ENCODE data around the gene TMED6.

The TMED6 gene

DNA sequence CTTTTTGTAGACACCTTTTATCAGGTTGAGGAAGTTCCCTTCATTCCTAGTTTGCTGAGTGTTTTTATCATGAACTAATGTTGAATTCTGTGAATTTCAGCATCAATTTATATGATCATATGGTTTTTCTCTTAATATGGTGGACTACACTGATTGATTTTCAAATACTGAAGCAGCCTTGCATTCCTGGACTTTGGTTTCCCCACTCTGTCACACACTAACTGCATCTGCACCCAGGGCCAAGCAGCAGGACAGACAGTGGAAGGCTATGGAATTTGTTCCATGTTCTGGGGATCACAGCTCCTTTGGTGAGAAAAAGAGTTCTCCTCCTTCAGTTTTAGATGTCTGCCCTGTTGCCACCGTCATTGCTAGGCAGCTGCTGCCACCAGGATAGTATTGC is 26.4 kb upstream of the TMED6 start:
- H2AK5ac ChIP-seq (ENCODE audit: low read depth, low read length): no peak overlapping the region
- no peak for DNase-seq (ENCODE audit: low spot score)
- H3K27ac ChIP-seq (replicated peaks; ENCODE audit: low read length): no peak overlapping the region
- H3K27me3 ChIP-seq (ENCODE audit: control insufficient read depth in 3 of 3, insufficient read depth in 3 of 3, low read depth in 1 of 3, low read length in 3 of 3): no peaks in the 10 kb centered on the region
- no peak overlapping the region for H4K91ac ChIP-seq (ENCODE audit: low read depth, low read length, poor library complexity)
- peaks cover 18 to 92% of the 10 kb centered on the region in 2 donors for H3K36me3 ChIP-seq (replicated peaks in 1 of 2; ENCODE audit: control insufficient read depth in 2 of 2, insufficient read depth in 2 of 2, low read length in 2 of 2)
- H3K4ac ChIP-seq (ENCODE audit: low read length): no peak overlapping the region
- WGBS, 2 donors (ENCODE audit: extremely low coverage in 2 of 2, insufficient read length in 2 of 2, insufficient replicate concordance in 1 of 2): no CpG with 5 or more reads among the region's 1 CpG
- no peak overlapping the region for H4K8ac ChIP-seq (ENCODE audit: low read depth, low read length)
- H3K4me3 ChIP-seq (ENCODE audit: low read length in 2 of 2): no peak overlapping the region
- H3K23ac ChIP-seq (ENCODE audit: low read depth, low read length, poor library complexity): no peak overlapping the region
- H2BK5ac ChIP-seq (ENCODE audit: low read length): no peak overlapping the region
- H2BK120ac ChIP-seq (ENCODE audit: low read depth, low read length): no peak overlapping the region
- H3K79me1 ChIP-seq (ENCODE audit: low read depth, low read length): no peaks in the 10 kb centered on the region
- no peak overlapping the region for H2BK12ac ChIP-seq (ENCODE audit: low read length)
- no peak overlapping the region for H3K4me2 ChIP-seq (ENCODE audit: insufficient read depth, low read length, poor library complexity, severe bottlenecking)
- no peak overlapping the region for H3K14ac ChIP-seq (ENCODE audit: low read length)
- H2BK15ac ChIP-seq (ENCODE audit: low read length): no peak overlapping the region
- no peak overlapping the region for H2AFZ ChIP-seq (ENCODE audit: low read length)
- no peak overlapping the region for H3K9ac ChIP-seq (ENCODE audit: low read depth, low read length, poor library complexity)
- no peaks in the 10 kb centered on the region for H3K9me3 ChIP-seq (replicated peaks in 1 of 2; ENCODE audit: control insufficient read depth in 2 of 2, insufficient read depth in 1 of 2, low read depth in 1 of 2, low read length in 2 of 2)
- no peaks in the 10 kb centered on the region for H3K4me1 ChIP-seq (ENCODE audit: control insufficient read depth in 2 of 2, insufficient read depth in 1 of 2, low read depth in 1 of 2, low read length in 2 of 2)
- no peak overlapping the region for H3K18ac ChIP-seq (ENCODE audit: low read length)

DNA sequence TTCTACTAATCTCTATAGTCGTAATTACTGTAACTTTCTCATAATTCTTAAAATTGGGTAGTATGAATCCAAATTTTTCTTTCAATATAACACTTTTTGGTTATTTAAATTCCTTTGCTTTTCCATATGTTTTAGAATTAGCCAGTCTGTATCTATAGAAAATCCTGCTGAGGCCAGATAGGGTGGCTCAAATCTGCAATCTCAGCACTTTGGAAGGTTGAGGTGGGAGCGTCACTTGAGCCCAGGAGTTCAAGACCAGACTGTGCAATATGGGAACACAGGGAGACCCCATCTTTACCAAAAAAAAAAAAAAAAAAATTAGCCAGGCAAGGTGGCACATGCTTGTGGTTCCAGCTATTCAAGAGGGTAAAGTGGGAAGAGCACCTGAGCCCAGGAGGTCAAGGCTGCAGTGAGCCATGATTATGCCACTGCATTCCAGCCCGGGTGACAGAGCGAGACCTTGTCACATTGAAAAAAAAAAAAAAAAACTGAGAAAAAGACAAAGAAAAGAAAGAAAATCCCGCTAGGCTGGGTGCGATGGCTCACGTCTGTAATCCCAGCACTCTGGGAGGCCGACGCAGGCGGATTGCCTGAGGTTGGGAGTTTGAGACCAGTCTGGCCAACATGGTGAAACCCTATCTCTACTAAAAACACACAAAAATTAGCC is 24.9 kb upstream of the TMED6 start:
- no peak overlapping the region for H3K4ac ChIP-seq (ENCODE audit: low read length)
- H2AFZ ChIP-seq (ENCODE audit: low read length): no peak overlapping the region
- no peak overlapping the region for H2BK120ac ChIP-seq (ENCODE audit: low read depth, low read length)
- no peak overlapping the region for H3K27ac ChIP-seq (replicated peaks; ENCODE audit: low read length)
- H4K91ac ChIP-seq (ENCODE audit: low read depth, low read length, poor library complexity): no peak overlapping the region
- H3K18ac ChIP-seq (ENCODE audit: low read length): no peak overlapping the region
- H3K23ac ChIP-seq (ENCODE audit: low read depth, low read length, poor library complexity): no peak overlapping the region
- H3K9ac ChIP-seq (ENCODE audit: low read depth, low read length, poor library complexity): no peak overlapping the region
- DNase-seq (ENCODE audit: low spot score): no peak
- no peak overlapping the region for H3K14ac ChIP-seq (ENCODE audit: low read length)
- no peak overlapping the region for H3K4me2 ChIP-seq (ENCODE audit: insufficient read depth, low read length, poor library complexity, severe bottlenecking)
- peaks cover 15 to 91% of the 10 kb centered on the region in 2 donors for H3K36me3 ChIP-seq (replicated peaks in 1 of 2; ENCODE audit: control insufficient read depth in 2 of 2, insufficient read depth in 2 of 2, low read length in 2 of 2)
- H3K9me3 ChIP-seq (replicated peaks in 1 of 2; ENCODE audit: control insufficient read depth in 2 of 2, insufficient read depth in 1 of 2, low read depth in 1 of 2, low read length in 2 of 2): no peaks in the 10 kb centered on the region
- H2BK12ac ChIP-seq (ENCODE audit: low read length): no peak overlapping the region
- no peak overlapping the region for H2AK5ac ChIP-seq (ENCODE audit: low read depth, low read length)
- H3K79me1 ChIP-seq (ENCODE audit: low read depth, low read length): no peaks in the 10 kb centered on the region
- H4K8ac ChIP-seq (ENCODE audit: low read depth, low read length): no peak overlapping the region
- H2BK5ac ChIP-seq (ENCODE audit: low read length): no peak overlapping the region
- no peak overlapping the region for H3K4me3 ChIP-seq (ENCODE audit: low read length in 2 of 2)
- no peaks in the 10 kb centered on the region for H3K27me3 ChIP-seq (ENCODE audit: control insufficient read depth in 3 of 3, insufficient read depth in 3 of 3, low read depth in 1 of 3, low read length in 3 of 3)
- H3K4me1 ChIP-seq (ENCODE audit: control insufficient read depth in 2 of 2, insufficient read depth in 1 of 2, low read depth in 1 of 2, low read length in 2 of 2): no peaks in the 10 kb centered on the region
- WGBS, 2 donors (ENCODE audit: extremely low coverage in 2 of 2, insufficient read length in 2 of 2, insufficient replicate concordance in 1 of 2): no CpG with 5 or more reads among the region's 10 CpGs
- no peak overlapping the region for H2BK15ac ChIP-seq (ENCODE audit: low read length)

DNA sequence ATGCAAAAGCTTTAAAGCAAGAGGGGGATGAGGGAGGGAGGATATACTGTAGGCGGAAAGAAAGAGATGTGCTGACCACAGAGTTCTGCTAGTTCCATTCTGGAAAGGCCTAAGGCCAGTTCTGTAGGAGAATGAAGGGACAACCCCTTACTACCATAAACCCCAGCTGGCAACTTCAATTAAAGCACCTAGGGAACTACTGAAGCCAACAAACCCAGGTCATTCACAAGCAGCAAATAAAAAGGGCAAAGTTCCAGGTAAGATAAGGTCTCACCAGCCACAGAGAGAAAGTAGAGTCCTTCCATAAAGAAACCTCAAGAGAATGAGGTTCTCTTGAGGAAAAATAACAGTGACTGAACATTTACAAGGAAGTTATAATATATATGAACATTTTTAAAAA is 21.4 kb upstream of the TMED6 start:
- Histone ChIP-seq H3K9me3 (replicated peaks in 1 of 2; ENCODE audit: control insufficient read depth in 2 of 2, insufficient read depth in 1 of 2, low read depth in 1 of 2, low read length in 2 of 2) (no peaks in the 10 kb centered on the region), H3K4me3 (ENCODE audit: low read length in 2 of 2) (no peak overlapping the region), H4K91ac (ENCODE audit: low read depth, low read length, poor library complexity) (no peak overlapping the region), H2AK5ac (ENCODE audit: low read depth, low read length) (no peak overlapping the region), H3K9ac (ENCODE audit: low read depth, low read length, poor library complexity) (no peak overlapping the region), H3K23ac (ENCODE audit: low read depth, low read length, poor library complexity) (no peak overlapping the region), H3K14ac (ENCODE audit: low read length) (no peak overlapping the region), H4K8ac (ENCODE audit: low read depth, low read length) (no peak overlapping the region), H2BK15ac (ENCODE audit: low read length) (no peak overlapping the region), H3K4ac (ENCODE audit: low read length) (no peak overlapping the region), H3K27ac (replicated peaks; ENCODE audit: low read length) (no peak overlapping the region), H3K4me1 (ENCODE audit: control insufficient read depth in 2 of 2, insufficient read depth in 1 of 2, low read depth in 1 of 2, low read length in 2 of 2) (no peaks in the 10 kb centered on the region), H3K27me3 (ENCODE audit: control insufficient read depth in 3 of 3, insufficient read depth in 3 of 3, low read depth in 1 of 3, low read length in 3 of 3) (no peaks in the 10 kb centered on the region), H2AFZ (ENCODE audit: low read length) (no peak overlapping the region), H2BK12ac (ENCODE audit: low read length) (no peak overlapping the region), H2BK5ac (ENCODE audit: low read length) (no peak overlapping the region), H3K18ac (ENCODE audit: low read length) (no peak overlapping the region), H3K79me1 (ENCODE audit: low read depth, low read length) (no peaks in the 10 kb centered on the region), H3K4me2 (ENCODE audit: insufficient read depth, low read length, poor library complexity, severe bottlenecking) (no peak overlapping the region), H3K36me3 (replicated peaks in 1 of 2; ENCODE audit: control insufficient read depth in 2 of 2, insufficient read depth in 2 of 2, low read length in 2 of 2) (peaks cover 24 to 92% of the 10 kb centered on the region in 2 donors), H2BK120ac (ENCODE audit: low read depth, low read length) (no peak overlapping the region)
- no CpG with 5 or more reads among the region's 1 CpG for WGBS, 2 donors (ENCODE audit: extremely low coverage in 2 of 2, insufficient read length in 2 of 2, insufficient replicate concordance in 1 of 2)
- DNase-seq (ENCODE audit: low spot score): no peak

DNA sequence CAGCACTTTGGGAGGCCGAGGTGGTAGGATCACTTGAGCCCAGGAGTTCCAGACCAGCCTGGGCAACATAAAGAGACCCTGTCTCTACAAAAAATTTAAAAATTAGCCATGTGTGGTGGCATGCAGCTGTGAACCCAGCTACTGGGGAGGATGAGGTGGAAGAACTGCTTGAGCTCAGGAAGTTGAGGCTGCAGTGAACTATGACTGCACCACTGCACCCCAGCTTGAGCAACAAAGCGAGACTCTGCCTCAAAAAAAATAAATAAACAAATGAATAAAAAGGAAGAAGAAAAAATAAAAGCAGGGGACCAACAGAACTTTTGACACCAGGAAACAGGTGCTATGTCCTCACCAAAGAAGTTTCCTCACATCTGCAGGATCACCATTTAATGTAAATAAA is 20.0 kb upstream of the TMED6 start:
- Histone ChIP-seq H3K4me3 (ENCODE audit: low read length in 2 of 2) (no peak overlapping the region), H2AK5ac (ENCODE audit: low read depth, low read length) (no peak overlapping the region)
- no CpG with 5 or more reads among the region's 2 CpGs for WGBS, 2 donors (ENCODE audit: extremely low coverage in 2 of 2, insufficient read length in 2 of 2, insufficient replicate concordance in 1 of 2)

More for the DNA sequence above, 20.0 kb upstream of the TMED6 start:
- Histone ChIP-seq H4K8ac (ENCODE audit: low read depth, low read length) (no peak overlapping the region), H3K27me3 (ENCODE audit: control insufficient read depth in 3 of 3, insufficient read depth in 3 of 3, low read depth in 1 of 3, low read length in 3 of 3) (no peaks in the 10 kb centered on the region), H2AFZ (ENCODE audit: low read length) (no peak overlapping the region), H2BK15ac (ENCODE audit: low read length) (no peak overlapping the region), H3K4ac (ENCODE audit: low read length) (no peak overlapping the region), H3K9me3 (replicated peaks in 1 of 2; ENCODE audit: control insufficient read depth in 2 of 2, insufficient read depth in 1 of 2, low read depth in 1 of 2, low read length in 2 of 2) (no peaks in the 10 kb centered on the region), H3K27ac (replicated peaks; ENCODE audit: low read length) (no peak overlapping the region), H3K79me1 (ENCODE audit: low read depth, low read length) (no peaks in the 10 kb centered on the region), H2BK5ac (ENCODE audit: low read length) (no peak overlapping the region), H3K18ac (ENCODE audit: low read length) (no peak overlapping the region), H3K9ac (ENCODE audit: low read depth, low read length, poor library complexity) (no peak overlapping the region), H4K91ac (ENCODE audit: low read depth, low read length, poor library complexity) (no peak overlapping the region), H2BK120ac (ENCODE audit: low read depth, low read length) (no peak overlapping the region), H3K4me2 (ENCODE audit: insufficient read depth, low read length, poor library complexity, severe bottlenecking) (no peak overlapping the region), H3K4me1 (ENCODE audit: control insufficient read depth in 2 of 2, insufficient read depth in 1 of 2, low read depth in 1 of 2, low read length in 2 of 2) (no peaks in the 10 kb centered on the region), H3K36me3 (replicated peaks in 1 of 2; ENCODE audit: control insufficient read depth in 2 of 2, insufficient read depth in 2 of 2, low read length in 2 of 2) (peaks cover 37 to 96% of the 10 kb centered on the region in 2 donors), H2BK12ac (ENCODE audit: low read length) (no peak overlapping the region), H3K14ac (ENCODE audit: low read length) (no peak overlapping the region), H3K23ac (ENCODE audit: low read depth, low read length, poor library complexity) (no peak overlapping the region)
- DNase-seq (ENCODE audit: low spot score): no peak

Data from neuronal stem cell (in vitro differentiated cells).